ENCODE results near the gene TSC22D2. TPM values are rescaled to one million over a fixed set of nuclear protein-coding genes. Genes with fewer than 3 reads are reported as not detected.

TSC22D2 gene
- total and polyA plus RNA-seq, 2 donors (not counting 3 experiments of a cell fraction or from before 2014, with no cell fraction given), result 7.6 to 43.9 TPM

DNA sequence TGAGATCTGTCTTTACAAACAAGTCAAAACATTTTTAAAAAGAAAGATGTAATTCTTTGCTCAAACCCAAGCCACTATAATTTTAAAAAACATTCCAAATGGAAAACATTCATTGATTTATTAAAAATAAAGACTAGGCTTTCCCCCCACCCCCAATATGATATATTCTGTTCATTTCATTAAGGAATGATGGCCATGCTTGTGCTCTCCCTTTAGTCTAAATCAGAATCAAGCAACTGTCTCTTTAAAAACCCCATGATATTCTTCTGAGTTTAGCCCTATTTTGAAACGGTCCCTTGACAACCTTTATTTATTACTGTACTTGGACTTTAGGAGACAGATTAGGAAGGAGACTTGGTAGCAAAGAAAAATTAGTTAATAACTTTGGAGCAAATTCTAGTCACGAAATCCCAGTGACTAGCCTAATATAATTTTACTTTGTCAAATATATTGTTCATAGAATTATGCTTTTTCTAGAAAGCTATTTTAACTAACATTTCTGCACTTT, 38.4 kb downstream of the TSC22D2 start:
- Histone ChIP-seq H3K9me1 (replicated peaks; ENCODE audit: control insufficient read depth, extremely low read depth, insufficient read depth, low read length) (no peaks in the 10 kb centered on the region), H3K4me1 (ENCODE audit: control insufficient read depth, extremely low read depth, insufficient read depth, low read length) (peaks cover 65% of the 10 kb centered on the region), H3K4me3 (replicated peaks in 1 of 3; ENCODE audit: insufficient read depth in 1 of 3, low read depth in 1 of 3, low read length in 3 of 3) (no peak overlapping the region), H3K27me3 (ENCODE audit: control insufficient read depth in 2 of 2, insufficient read depth in 2 of 2, low read length in 2 of 2) (no peaks in the 10 kb centered on the region), H3K9ac (replicated peaks; ENCODE audit: extremely low read depth, insufficient read depth, low read length) (no peak overlapping the region), H4K20me1 (replicated peaks; ENCODE audit: control insufficient read depth, extremely low read depth, insufficient read depth, low read length) (peaks cover 6% of the 10 kb centered on the region), H2AFZ (ENCODE audit: low read depth, low read length) (no peak overlapping the region), H3K36me3 (ENCODE audit: control insufficient read depth in 2 of 2, extremely low read depth in 1 of 2, insufficient read depth in 2 of 2, low read length in 2 of 2) (peaks cover 2 to 3% of the 10 kb centered on the region in 2 experiments), H3K9me3 (replicated peaks; ENCODE audit: control insufficient read depth, insufficient read depth, low read length) (no peaks in the 10 kb centered on the region), H3K27ac (ENCODE audit: insufficient read depth, low read depth, low read length) (peak overlapping the region; percentile 84), H3K4me2 (ENCODE audit: insufficient read depth, low read length) (peak overlapping the region; percentile 32), H3K79me2 (ENCODE audit: control insufficient read depth, insufficient read depth, low read length) (peaks cover 79% of the 10 kb centered on the region)
- ChIA-PET POLR2A (no interaction called here), CTCF (interaction anchor here (0.7 to 1.4 kb wide), 2 partner anchors 12 to 17 kb away, joined by 3 to 5 read pairs; no protein-coding TSS in a partner anchor)
- TF ChIP-seq, protein P1, sequence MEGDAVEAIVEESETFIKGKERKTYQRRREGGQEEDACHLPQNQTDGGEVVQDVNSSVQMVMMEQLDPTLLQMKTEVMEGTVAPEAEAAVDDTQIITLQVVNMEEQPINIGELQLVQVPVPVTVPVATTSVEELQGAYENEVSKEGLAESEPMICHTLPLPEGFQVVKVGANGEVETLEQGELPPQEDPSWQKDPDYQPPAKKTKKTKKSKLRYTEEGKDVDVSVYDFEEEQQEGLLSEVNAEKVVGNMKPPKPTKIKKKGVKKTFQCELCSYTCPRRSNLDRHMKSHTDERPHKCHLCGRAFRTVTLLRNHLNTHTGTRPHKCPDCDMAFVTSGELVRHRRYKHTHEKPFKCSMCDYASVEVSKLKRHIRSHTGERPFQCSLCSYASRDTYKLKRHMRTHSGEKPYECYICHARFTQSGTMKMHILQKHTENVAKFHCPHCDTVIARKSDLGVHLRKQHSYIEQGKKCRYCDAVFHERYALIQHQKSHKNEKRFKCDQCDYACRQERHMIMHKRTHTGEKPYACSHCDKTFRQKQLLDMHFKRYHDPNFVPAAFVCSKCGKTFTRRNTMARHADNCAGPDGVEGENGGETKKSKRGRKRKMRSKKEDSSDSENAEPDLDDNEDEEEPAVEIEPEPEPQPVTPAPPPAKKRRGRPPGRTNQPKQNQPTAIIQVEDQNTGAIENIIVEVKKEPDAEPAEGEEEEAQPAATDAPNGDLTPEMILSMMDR (IDR thresholded peaks at IDR 0.05; ENCODE audit: extremely low read depth in 1 of 2, insufficient read depth in 1 of 2, low read depth in 1 of 2, low read length in 2 of 2), result no peak
- TF ChIP-seq EZH2 (IDR thresholded peaks at IDR 0.05; ENCODE audit: borderline replicate concordance, low read depth, low read length, severe bottlenecking), result no peak
- TF ChIP-seq POLR2A (IDR thresholded peaks at IDR 0.05; ENCODE audit: low read depth, low read length), result no peak
- no peak for TF ChIP-seq POLR2AphosphoS5 (IDR thresholded peaks at IDR 0.05; ENCODE audit: insufficient read depth, low read depth, low read length)
- TF ChIP-seq MYC (IDR thresholded peaks at IDR 0.05; ENCODE audit: low read depth, low read length), result no peak
- TF ChIP-seq JUN (IDR thresholded peaks at IDR 0.05; ENCODE audit: borderline replicate concordance, insufficient read depth, insufficient read length, low read depth), result no peak
- no peak for TF ChIP-seq GATA2 (IDR thresholded peaks at IDR 0.05; ENCODE audit: insufficient read depth, insufficient read length, low read depth, low read length)
- TF ChIP-seq, protein P2, sequence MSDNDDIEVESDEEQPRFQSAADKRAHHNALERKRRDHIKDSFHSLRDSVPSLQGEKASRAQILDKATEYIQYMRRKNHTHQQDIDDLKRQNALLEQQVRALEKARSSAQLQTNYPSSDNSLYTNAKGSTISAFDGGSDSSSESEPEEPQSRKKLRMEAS (IDR thresholded peaks at IDR 0.05; ENCODE audit: insufficient read depth, insufficient read length), result no peak
- TF ChIP-seq FOS (IDR thresholded peaks at IDR 0.05; ENCODE audit: borderline replicate concordance, insufficient read depth, low read length), result no peak
- FAIRE-seq (no peak), DNase-seq (ENCODE audit: low read depth, low spot score) (no peak)
- intact Hi-C loops (cut with micrococcal nuclease) (no loop called here), dilution Hi-C loops (cut with MboI; ENCODE audit: extremely low pct_ligation_motif_present, low sequenced_read_pairs) (no loop called here)
- no TSS peak for BruUV-seq (replicated peaks)

Measured in endothelial cell of umbilical vein (primary cell).